Neutrophil (primary cell): ENCODE results near the gene BCR.

Experiments
- H3K27ac ChIP-seq: fragments of 200-600 bp; sonication (generic); 2 replicates; pipeline ENCODE4 v1.5.1; 2016; ENCODE audit warnings: mild to moderate bottlenecking, moderate library complexity
- H3K27me3 ChIP-seq: fragments of 200-600 bp; sonication (generic); 2 replicates; pipeline ENCODE4 v1.6.0; 2016; ENCODE audit warnings: mild to moderate bottlenecking
- H3K36me3 ChIP-seq: fragments of 200-600 bp; sonication (generic); 2 replicates; pipeline ENCODE4 v1.5.1; 2017
- H3K4me1 ChIP-seq, 2 experiments: fragments of 200-600 bp in 1 of 2; sonication (generic) in 1 of 2; 1 replicate in 1 of 2; 2 replicates in 1 of 2; pipeline versions ENCODE4 v1.5.1 to v1.6.1; 2013 to 2016; ENCODE audit warnings: low read depth in 1 of 2, low read length in 1 of 2, mild to moderate bottlenecking in 1 of 2, moderate library complexity in 1 of 2; ENCODE audit not compliant: control insufficient read depth in 1 of 2, insufficient read depth in 1 of 2
- H3K4me3 ChIP-seq, 2 experiments: fragments of 200-600 bp in 1 of 2; sonication (generic) in 1 of 2; 1 replicate in 1 of 2; 2 replicates in 1 of 2; pipeline ENCODE4 v1.5.1; 2013 to 2016; ENCODE audit warnings: low read depth in 1 of 2, low read length in 1 of 2, mild to moderate bottlenecking in 1 of 2, moderate library complexity in 1 of 2
- H3K9me3 ChIP-seq: fragments of 200-600 bp; sonication (generic); 2 replicates; pipeline ENCODE4 v1.5.1; 2016
- TF ChIP-seq, protein P1 (sequence below): fragments of 200-600 bp; sonication (generic); IDR thresholded peaks from 2 replicates; pipeline ENCODE4 v1.5.1; 2016; ENCODE audit warnings: antibody characterized with exemption

BCR gene

DNA sequence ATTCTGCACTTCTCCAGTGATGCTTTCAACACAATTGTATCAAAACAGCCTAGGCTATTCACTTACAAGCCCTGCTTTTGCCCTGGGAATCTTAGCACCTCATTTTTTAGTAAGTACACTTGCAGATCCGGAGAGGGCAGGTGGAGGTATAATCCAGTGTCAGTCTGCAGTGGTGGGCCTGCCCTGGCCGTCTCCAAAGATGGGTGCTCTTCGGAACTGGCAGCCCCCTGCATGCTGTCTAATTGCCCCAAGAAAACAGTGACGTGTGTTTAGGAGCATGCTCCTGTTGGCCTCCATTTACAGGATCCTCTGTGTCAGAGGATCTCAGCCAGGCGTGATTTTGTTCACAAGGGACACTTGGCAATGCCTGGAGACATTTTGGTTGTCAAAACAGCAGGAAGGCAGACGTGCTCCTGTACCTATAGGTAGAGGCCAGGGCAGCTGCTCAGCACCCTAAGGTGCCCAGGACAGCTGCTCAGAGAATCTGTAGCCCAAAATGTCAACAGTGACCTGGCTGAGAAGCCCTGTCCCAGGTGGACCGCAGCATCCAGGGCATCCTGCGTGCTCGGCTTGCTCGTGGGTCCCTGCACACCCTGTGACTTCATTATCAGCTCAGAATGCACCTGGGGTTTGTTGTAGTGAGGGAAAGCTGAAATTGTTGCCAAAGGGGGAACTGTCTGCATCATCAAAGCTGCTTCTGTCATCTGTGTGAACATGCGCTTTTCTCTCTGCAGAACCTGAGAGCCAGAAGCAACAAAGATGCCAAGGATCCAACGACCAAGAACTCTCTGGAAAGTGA lies 90.7 kb downstream of the BCR start:
- Histone ChIP-seq H3K27ac (no peak overlapping the region), H3K36me3 (peaks cover 91% of the 10 kb centered on the region), H3K27me3 (no peaks in the 10 kb centered on the region), H3K4me3 (no peak overlapping the region), H3K4me1 (no peaks in the 10 kb centered on the region), H3K9me3 (no peaks in the 10 kb centered on the region)
- TF ChIP-seq, protein P1, sequence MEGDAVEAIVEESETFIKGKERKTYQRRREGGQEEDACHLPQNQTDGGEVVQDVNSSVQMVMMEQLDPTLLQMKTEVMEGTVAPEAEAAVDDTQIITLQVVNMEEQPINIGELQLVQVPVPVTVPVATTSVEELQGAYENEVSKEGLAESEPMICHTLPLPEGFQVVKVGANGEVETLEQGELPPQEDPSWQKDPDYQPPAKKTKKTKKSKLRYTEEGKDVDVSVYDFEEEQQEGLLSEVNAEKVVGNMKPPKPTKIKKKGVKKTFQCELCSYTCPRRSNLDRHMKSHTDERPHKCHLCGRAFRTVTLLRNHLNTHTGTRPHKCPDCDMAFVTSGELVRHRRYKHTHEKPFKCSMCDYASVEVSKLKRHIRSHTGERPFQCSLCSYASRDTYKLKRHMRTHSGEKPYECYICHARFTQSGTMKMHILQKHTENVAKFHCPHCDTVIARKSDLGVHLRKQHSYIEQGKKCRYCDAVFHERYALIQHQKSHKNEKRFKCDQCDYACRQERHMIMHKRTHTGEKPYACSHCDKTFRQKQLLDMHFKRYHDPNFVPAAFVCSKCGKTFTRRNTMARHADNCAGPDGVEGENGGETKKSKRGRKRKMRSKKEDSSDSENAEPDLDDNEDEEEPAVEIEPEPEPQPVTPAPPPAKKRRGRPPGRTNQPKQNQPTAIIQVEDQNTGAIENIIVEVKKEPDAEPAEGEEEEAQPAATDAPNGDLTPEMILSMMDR, result no peak

DNA sequence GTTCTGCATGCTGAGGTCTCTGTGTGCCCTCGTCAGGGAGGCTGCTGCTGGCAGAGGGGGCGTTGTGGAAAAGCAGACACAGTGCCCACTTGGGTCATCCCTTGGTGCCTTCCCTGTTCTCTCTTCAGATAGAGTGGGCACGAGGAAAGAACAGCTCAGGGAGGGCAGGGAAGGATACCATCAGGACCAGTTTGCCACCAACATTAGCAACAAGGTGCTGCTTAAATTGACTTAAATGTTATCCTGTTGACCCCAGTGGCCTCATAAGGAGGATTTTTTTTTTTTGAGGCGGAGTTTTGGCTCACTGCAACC lies 91.2 kb downstream of the BCR start:
- Histone ChIP-seq H3K4me1 (no peaks in the 10 kb centered on the region), H3K9me3 (no peaks in the 10 kb centered on the region), H3K36me3 (peaks cover 95% of the 10 kb centered on the region), H3K4me3 (no peak overlapping the region), H3K27ac (no peak overlapping the region), H3K27me3 (no peaks in the 10 kb centered on the region)
- TF ChIP-seq, protein P1, result no peak

DNA sequence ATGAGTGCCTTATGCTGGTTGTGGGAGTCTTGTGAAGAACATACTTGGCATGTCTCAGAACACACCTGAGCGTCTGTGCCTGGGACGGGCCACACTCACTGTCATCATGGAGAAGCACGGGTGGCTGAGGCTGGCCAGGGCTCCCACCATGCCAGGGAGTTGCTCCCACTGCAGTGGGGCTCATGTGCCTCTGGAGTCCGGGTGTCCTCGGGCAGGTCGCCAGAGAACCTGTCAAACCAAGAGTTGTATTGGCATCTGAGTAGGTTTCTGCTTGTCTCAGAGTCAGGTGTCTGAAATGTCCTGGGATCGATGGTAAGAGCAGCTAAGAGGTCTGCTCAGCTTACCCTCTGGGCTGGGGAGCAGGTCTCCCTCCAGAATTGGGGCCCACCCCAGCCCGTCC lies 92.1 kb downstream of the BCR start:
- no peaks in the 10 kb centered on the region for H3K4me1 ChIP-seq
- no peaks in the 10 kb centered on the region for H3K27me3 ChIP-seq
- no peak overlapping the region for H3K27ac ChIP-seq
- H3K36me3 ChIP-seq, result peaks cover 98% of the 10 kb centered on the region
- no peaks in the 10 kb centered on the region for H3K9me3 ChIP-seq
- TF ChIP-seq, protein P1, result no peak
- H3K4me3 ChIP-seq, result no peak overlapping the region

DNA sequence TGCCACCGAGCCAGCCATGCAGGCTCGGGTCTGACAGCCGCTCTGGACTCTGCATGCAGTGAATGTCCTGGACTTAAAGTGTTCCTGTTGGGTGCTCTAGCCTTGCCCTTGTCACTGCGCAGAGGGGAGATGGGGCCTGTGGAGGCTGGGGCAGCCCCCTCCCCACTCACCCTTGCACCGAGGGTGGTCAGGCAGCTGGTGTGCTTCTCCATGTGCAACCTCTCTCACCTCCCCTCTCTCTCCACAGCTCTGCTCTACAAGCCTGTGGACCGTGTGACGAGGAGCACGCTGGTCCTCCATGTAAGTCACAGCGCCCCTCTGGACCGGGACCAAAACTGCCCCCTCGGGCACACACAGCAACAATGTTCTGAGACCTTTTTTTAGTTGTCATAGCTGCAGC lies 92.5 kb downstream of the BCR start:
- Histone ChIP-seq H3K27ac (no peak overlapping the region), H3K4me1 (no peaks in the 10 kb centered on the region), H3K9me3 (no peaks in the 10 kb centered on the region), H3K27me3 (no peaks in the 10 kb centered on the region), H3K4me3 (no peak overlapping the region), H3K36me3 (peaks cover 98% of the 10 kb centered on the region)
- TF ChIP-seq, protein P1, result no peak

DNA sequence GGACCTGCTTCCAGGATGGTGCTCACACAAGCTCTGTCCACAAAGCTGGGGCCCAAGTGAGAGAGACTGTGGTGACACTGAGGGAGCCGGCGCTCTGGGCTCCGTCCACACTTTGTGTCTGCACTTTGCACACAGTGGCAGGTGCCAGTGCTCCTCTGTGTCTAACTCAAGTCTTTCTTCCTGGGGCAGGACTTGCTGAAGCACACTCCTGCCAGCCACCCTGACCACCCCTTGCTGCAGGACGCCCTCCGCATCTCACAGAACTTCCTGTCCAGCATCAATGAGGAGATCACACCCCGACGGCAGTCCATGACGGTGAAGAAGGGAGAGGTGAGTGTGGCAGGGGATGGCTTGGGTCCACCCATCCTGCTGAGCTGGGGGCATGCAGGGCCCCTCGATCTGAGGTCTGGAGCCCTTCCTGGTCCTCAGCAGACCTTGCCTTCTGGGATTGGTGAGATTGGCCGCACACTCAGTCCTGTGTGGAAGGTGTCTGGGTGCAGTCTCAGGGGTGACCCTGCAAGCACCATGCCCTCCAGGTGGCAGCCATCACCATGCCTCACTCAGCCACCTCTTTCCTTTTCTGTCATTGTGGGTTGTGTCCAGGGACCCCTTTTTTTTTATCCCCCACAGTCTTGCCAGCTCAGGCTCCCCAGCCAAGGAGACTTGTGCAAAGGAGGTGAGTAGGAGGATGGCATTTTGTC lies 93.3 kb downstream of the BCR start:
- H3K4me3 ChIP-seq, result no peak overlapping the region
- H3K36me3 ChIP-seq, result peaks cover 97% of the 10 kb centered on the region
- no peaks in the 10 kb centered on the region for H3K9me3 ChIP-seq
- no peaks in the 10 kb centered on the region for H3K4me1 ChIP-seq
- no peaks in the 10 kb centered on the region for H3K27me3 ChIP-seq
- TF ChIP-seq, protein P1, result no peak
- no peak overlapping the region for H3K27ac ChIP-seq
